Measurements from ENCODE around the gene VPS35L. TPM values are rescaled to one million over a fixed set of nuclear protein-coding genes. Genes with fewer than 3 reads are reported as not detected.

VPS35L gene
- total RNA-seq, 2 experiments from 2014 or later: 25.8 to 28.3 TPM

- H3K27me3 ChIP-seq (ENCODE audit: control insufficient read depth in 1 of 2, insufficient read depth in 2 of 2, low read length in 2 of 2): no peaks in the 10 kb centered on the region
- CTCF ChIA-PET: interaction anchor here (0.9 to 4.1 kb wide), 6 partner anchors 12 to 735 kb away, joined by 3 to 40 read pairs (median 4); partner anchors contain the start of genes RPS15A and VPS35L
- Mint-ChIP-seq H3K9me3 (no peaks in the 10 kb centered on the region), H3K4me1 (ENCODE audit: low read depth) (peaks cover 48% of the 10 kb centered on the region), H3K4me3 (peak overlapping the region; percentile 99), H3K36me3 (ENCODE audit: low read depth) (peaks cover 34% of the 10 kb centered on the region), H3K27me3 (no peaks in the 10 kb centered on the region), H3K27ac (peak overlapping the region; percentile 85)
- ATAC-seq (ENCODE audit: poor library complexity) (no peak), DNase-seq (no peak)
- peaks cover 13% of the 10 kb centered on the region for H3K36me3 ChIP-seq (ENCODE audit: insufficient read depth, low read length)
- POLR2A ChIA-PET: interaction anchor here (1.0 to 2.4 kb wide), 6 partner anchors 14 to 456 kb away, joined by 3 to 65 read pairs (median 4); partner anchors contain the start of genes COQ7 and VPS35L
- no peaks in the 10 kb centered on the region for H3K9me3 ChIP-seq (ENCODE audit: control insufficient read depth in 1 of 2, insufficient read depth in 1 of 2, low read length in 2 of 2)
- H3K4me3 ChIP-seq (ENCODE audit: low read length): peak overlapping the region; percentile 89
- H3K4me1 ChIP-seq (ENCODE audit: insufficient read depth, low read length): peaks cover 45% of the 10 kb centered on the region
- TF ChIP-seq, protein P1, sequence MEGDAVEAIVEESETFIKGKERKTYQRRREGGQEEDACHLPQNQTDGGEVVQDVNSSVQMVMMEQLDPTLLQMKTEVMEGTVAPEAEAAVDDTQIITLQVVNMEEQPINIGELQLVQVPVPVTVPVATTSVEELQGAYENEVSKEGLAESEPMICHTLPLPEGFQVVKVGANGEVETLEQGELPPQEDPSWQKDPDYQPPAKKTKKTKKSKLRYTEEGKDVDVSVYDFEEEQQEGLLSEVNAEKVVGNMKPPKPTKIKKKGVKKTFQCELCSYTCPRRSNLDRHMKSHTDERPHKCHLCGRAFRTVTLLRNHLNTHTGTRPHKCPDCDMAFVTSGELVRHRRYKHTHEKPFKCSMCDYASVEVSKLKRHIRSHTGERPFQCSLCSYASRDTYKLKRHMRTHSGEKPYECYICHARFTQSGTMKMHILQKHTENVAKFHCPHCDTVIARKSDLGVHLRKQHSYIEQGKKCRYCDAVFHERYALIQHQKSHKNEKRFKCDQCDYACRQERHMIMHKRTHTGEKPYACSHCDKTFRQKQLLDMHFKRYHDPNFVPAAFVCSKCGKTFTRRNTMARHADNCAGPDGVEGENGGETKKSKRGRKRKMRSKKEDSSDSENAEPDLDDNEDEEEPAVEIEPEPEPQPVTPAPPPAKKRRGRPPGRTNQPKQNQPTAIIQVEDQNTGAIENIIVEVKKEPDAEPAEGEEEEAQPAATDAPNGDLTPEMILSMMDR (IDR thresholded peaks at IDR 0.05): no peak
- intact Hi-C loops (cut with DNase I, micrococcal nuclease): loop anchor here (1.0 to 10.0 kb wide), 7 partner anchors 30 to 1381 kb away; partner anchors contain the start of genes ARL6IP1 (in 1 of the 2), COQ7 (in 1 of the 2), DCUN1D3 (in 1 of the 2) and GPRC5B (in 1 of the 2)
- H3K27ac ChIP-seq (ENCODE audit: low read depth in 1 of 2, low read length in 2 of 2): no peak overlapping the region
Measured at GRCh38 chr16:19524356-19524615, 31.2 kb upstream of the VPS35L start.

GRCh38 chr16:19524616-19525384, 30.7 kb upstream of the VPS35L start:
- peak in 3 of 14 experiments; percentile 8 to 38 (median 27) for DNase-seq
- ChIA-PET POLR2A (interaction anchor here (1.0 to 2.4 kb wide), 4 partner anchors 21 to 457 kb away, joined by 3 to 65 read pairs (median 8); partner anchors contain the start of genes COQ7 and VPS35L), CTCF (interaction anchor here (0.9 to 4.1 kb wide), 6 partner anchors 11 to 735 kb away, joined by 3 to 40 read pairs (median 4); partner anchors contain the start of genes RPS15A and VPS35L)
- Mint-ChIP-seq H3K4me1 (ENCODE audit: low read depth) (peaks cover 44% of the 10 kb centered on the region), H3K27ac (peak overlapping the region; percentile 85), H3K27me3 (no peaks in the 10 kb centered on the region), H3K9me3 (no peaks in the 10 kb centered on the region), H3K36me3 (ENCODE audit: low read depth) (peaks cover 36% of the 10 kb centered on the region), H3K4me3 (peak overlapping the region; percentile 99)
- Histone ChIP-seq H3K27ac (ENCODE audit: low read depth in 1 of 2, low read length in 2 of 2) (no peak overlapping the region), H3K27me3 (ENCODE audit: control insufficient read depth in 1 of 2, insufficient read depth in 2 of 2, low read length in 2 of 2) (no peaks in the 10 kb centered on the region), H3K9me3 (ENCODE audit: control insufficient read depth in 1 of 2, insufficient read depth in 1 of 2, low read length in 2 of 2) (no peaks in the 10 kb centered on the region), H3K36me3 (ENCODE audit: insufficient read depth, low read length) (peaks cover 13% of the 10 kb centered on the region), H3K4me1 (ENCODE audit: insufficient read depth, low read length) (peaks cover 41% of the 10 kb centered on the region), H3K4me3 (ENCODE audit: low read length) (peak overlapping the region; percentile 89)
- TF ChIP-seq, protein P1 (IDR thresholded peaks at IDR 0.05): no peak
- intact Hi-C loops (cut with DNase I, micrococcal nuclease): loop anchor here (1.0 to 10.0 kb wide), 7 partner anchors 30 to 1380 kb away; partner anchors contain the start of genes ARL6IP1 (in 1 of the 2), COQ7 (in 1 of the 2), DCUN1D3 (in 1 of the 2) and GPRC5B (in 1 of the 2)
- ATAC-seq (ENCODE audit: poor library complexity): no peak

DNA sequence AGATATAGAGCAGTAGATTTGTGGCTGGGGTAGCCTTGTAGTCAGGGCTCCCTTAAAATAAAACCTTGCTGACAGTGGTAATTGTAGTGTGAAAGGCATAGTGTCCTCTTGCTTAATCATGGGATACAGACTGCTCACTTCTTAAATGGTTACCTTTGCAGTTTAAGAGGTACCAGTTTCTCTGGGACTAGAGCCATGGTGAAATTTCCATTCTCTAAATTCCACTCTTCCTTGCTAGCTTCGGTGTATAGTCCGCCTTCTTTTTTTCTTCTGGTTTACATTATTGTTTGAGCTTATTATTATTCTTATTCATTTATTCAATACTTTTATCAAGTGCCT, 30.1 kb upstream of the VPS35L start:
- intact Hi-C loops (cut with DNase I, micrococcal nuclease): loop anchor here in 1 of 2 experiments (2.0 to 10.0 kb wide), 2 partner anchors 359 to 1379 kb away; partner anchors contain the start of genes DCUN1D3, GPRC5B and LYRM1
- no peak overlapping the region for H3K4me3 ChIP-seq (ENCODE audit: low read length)
- ATAC-seq (ENCODE audit: poor library complexity): no peak

More for the DNA sequence above, 30.1 kb upstream of the VPS35L start:
- TF ChIP-seq, protein P1 (IDR thresholded peaks at IDR 0.05): no peak
- CTCF ChIA-PET: interaction anchor here (1.4 to 4.1 kb wide), 2 partner anchors 11 to 30 kb away, joined by 4 to 40 read pairs; partner anchors contain the start of gene VPS35L
- no peaks in the 10 kb centered on the region for H3K27me3 Mint-ChIP-seq
- no peak overlapping the region for H3K27ac Mint-ChIP-seq
- H3K36me3 Mint-ChIP-seq (ENCODE audit: low read depth): peaks cover 42% of the 10 kb centered on the region
- H3K4me1 Mint-ChIP-seq (ENCODE audit: low read depth): peaks cover 44% of the 10 kb centered on the region
- no peaks in the 10 kb centered on the region for H3K9me3 Mint-ChIP-seq
- peak overlapping the region; percentile 99 for H3K4me3 Mint-ChIP-seq
- H3K27me3 ChIP-seq (ENCODE audit: control insufficient read depth in 1 of 2, insufficient read depth in 2 of 2, low read length in 2 of 2): no peaks in the 10 kb centered on the region
- H3K27ac ChIP-seq (ENCODE audit: low read depth in 1 of 2, low read length in 2 of 2): no peak overlapping the region
- peaks cover 36% of the 10 kb centered on the region for H3K4me1 ChIP-seq (ENCODE audit: insufficient read depth, low read length)
- POLR2A ChIA-PET: interaction anchor here (2.4 kb wide), 1 partner anchor 30 kb away, joined by 65 read pairs; the partner anchor contains the start of gene VPS35L
- H3K9me3 ChIP-seq (ENCODE audit: control insufficient read depth in 1 of 2, insufficient read depth in 1 of 2, low read length in 2 of 2): no peaks in the 10 kb centered on the region
- H3K36me3 ChIP-seq (ENCODE audit: insufficient read depth, low read length): peaks cover 13% of the 10 kb centered on the region
- no peak for DNase-seq

Measured in CD4-positive, alpha-beta T cell (primary cell).